ENCODE measurements around the gene SLC25A24. TPM values are rescaled to one million over a fixed set of nuclear protein-coding genes. Genes with fewer than 3 reads are reported as not detected.
"Not testable (repeated sequence)": the region's sequence is repeated elsewhere in the genome, so short reads cannot be mapped to it uniquely, and the experiment has no call there.

SLC25A24 gene
- polyA plus RNA-seq, 1 donor, result 34.5 TPM

DNA sequence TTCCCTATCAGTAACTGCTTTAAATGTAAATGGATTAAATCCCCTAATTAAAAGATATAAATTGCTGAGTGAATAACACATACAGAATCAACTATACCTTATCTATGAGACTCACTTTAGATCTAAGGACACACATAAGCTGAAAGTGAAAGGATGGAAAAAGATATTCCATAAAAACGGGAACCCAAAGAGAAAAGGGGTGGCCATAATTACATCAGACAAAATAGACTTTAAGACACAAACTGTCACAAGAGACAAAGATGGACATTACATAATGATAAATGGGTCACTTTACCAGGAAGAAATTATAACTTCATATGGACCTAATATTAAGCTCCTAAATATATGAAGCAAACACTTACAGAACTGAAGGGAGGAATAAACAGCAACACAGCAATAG lies 59.2 kb downstream of the SLC25A24 start:
- Histone ChIP-seq H3K9me3 (ENCODE audit: control insufficient read depth, low read depth, low read length) (no peaks in the 10 kb centered on the region), H3K36me3 (ENCODE audit: control insufficient read depth, insufficient read depth, low read length) (peaks cover 34% of the 10 kb centered on the region), H3K27ac (ENCODE audit: low read length) (no peak overlapping the region), H3K4me3 (ENCODE audit: low read length) (no peak overlapping the region), H3K27me3 (ENCODE audit: control insufficient read depth, insufficient read depth, low read length) (no peaks in the 10 kb centered on the region), H3K4me1 (ENCODE audit: control insufficient read depth, insufficient read depth, low read length) (no peaks in the 10 kb centered on the region)
- DNase-seq, result no peak
- 100% methylated on average over 1 of the region's 1 CpG for WGBS (ENCODE audit: insufficient coverage, low lambda C conversion rate)

DNA sequence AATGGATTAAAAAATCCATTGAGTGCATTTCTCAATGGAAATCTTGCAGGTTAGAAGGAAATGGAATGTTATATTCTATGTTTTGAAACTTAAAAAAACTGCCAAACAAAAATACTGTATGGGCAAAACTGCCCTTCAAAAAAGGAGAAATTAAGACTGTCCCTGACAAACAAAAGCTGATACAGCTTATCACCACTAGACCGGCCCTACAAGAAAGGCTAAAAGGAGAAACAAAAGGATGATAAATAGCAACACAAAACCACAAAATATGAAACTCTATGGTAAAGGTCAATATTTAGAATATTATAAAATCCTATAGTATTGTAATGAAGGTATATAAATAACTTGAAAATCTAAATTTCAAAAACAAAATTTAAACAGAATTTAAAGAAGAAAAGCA lies 60.0 kb downstream of the SLC25A24 start:
- Histone ChIP-seq H3K36me3 (ENCODE audit: control insufficient read depth, insufficient read depth, low read length) (peaks cover 36% of the 10 kb centered on the region), H3K4me3 (ENCODE audit: low read length) (no peak overlapping the region), H3K9me3 (ENCODE audit: control insufficient read depth, low read depth, low read length) (no peaks in the 10 kb centered on the region), H3K4me1 (ENCODE audit: control insufficient read depth, insufficient read depth, low read length) (no peaks in the 10 kb centered on the region), H3K27ac (ENCODE audit: low read length) (no peak overlapping the region), H3K27me3 (ENCODE audit: control insufficient read depth, insufficient read depth, low read length) (no peaks in the 10 kb centered on the region)
- WGBS (ENCODE audit: insufficient coverage, low lambda C conversion rate), result no CpG with 5 or more reads among the region's 1 CpG
- DNase-seq, result no peak

DNA sequence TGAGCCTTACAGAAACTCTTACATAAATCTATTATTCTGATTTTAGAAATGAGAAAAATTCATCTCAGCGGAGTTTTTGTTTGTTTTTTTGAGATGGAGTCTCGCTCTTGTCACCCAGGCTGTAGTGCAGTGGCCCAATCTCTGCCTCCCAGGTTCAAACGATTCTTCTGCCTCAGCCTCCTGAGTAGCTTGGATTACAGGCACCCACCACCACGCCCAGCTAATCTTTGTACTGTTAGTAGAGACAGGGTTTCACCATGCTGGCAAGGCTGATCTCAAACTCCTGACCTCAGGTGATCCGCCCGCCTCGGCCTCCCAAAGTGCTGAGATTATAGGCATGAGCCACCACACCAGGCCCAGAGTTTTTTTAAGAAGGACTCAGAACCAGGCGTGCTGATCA lies 60.6 kb downstream of the SLC25A24 start:
- H3K36me3 ChIP-seq (ENCODE audit: control insufficient read depth, insufficient read depth, low read length), result peaks cover 36% of the 10 kb centered on the region
- not testable (repeated sequence) for H3K4me3 ChIP-seq (ENCODE audit: low read length); H3K4me1 ChIP-seq (ENCODE audit: control insufficient read depth, insufficient read depth, low read length); H3K9me3 ChIP-seq (ENCODE audit: control insufficient read depth, low read depth, low read length); H3K27me3 ChIP-seq (ENCODE audit: control insufficient read depth, insufficient read depth, low read length); DNase-seq; H3K27ac ChIP-seq (ENCODE audit: low read length)
- 100% methylated on average over 1 of the region's 8 CpGs for WGBS (ENCODE audit: insufficient coverage, low lambda C conversion rate)

DNA sequence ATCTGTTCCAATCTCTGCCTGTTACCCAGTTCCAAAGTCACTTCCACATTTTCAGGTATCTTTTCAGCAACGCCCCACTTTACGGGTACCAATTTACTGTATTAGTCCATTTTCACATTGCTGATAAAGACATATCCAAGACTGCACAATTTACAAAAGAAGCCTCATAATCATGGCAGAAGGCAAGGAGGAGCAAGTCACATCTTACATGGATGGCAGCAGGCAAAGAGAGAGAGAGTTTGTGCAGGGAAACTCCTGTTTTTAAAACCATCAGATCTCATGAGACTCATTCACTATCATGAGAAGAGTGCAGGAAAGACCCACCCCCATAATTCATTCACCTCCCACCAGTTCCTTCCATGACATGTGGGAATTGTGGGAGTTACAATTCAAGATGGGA lies 67.0 kb downstream of the SLC25A24 start:
- peaks cover 27% of the 10 kb centered on the region for H3K36me3 ChIP-seq (ENCODE audit: control insufficient read depth, insufficient read depth, low read length)
- not testable (repeated sequence) for H3K4me1 ChIP-seq (ENCODE audit: control insufficient read depth, insufficient read depth, low read length); H3K4me3 ChIP-seq (ENCODE audit: low read length); H3K27ac ChIP-seq (ENCODE audit: low read length); H3K9me3 ChIP-seq (ENCODE audit: control insufficient read depth, low read depth, low read length); H3K27me3 ChIP-seq (ENCODE audit: control insufficient read depth, insufficient read depth, low read length); DNase-seq
- WGBS (ENCODE audit: insufficient coverage, low lambda C conversion rate), result no CpG with 5 or more reads among the region's 2 CpGs

DNA sequence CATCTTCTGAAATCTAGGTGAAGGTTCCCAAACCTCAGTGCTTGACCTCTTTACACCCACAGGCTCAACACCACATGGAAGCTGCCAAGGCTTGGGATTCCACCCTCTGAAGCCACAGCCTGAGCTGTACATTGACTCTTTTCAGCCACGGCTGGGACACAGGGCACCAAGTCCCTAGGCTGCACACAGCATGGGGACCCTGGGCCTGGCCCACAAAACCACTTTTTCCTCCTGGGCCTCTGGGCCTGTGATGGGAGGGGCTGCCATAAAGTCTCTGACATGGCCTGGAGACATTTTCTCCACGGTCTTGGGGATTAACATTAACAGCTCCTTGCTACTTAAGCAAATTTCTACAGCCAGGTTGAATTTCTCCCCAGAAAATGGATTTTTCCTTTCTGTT lies 67.8 kb downstream of the SLC25A24 start:
- DNase-seq; H3K4me1 ChIP-seq (ENCODE audit: control insufficient read depth, insufficient read depth, low read length); H3K9me3 ChIP-seq (ENCODE audit: control insufficient read depth, low read depth, low read length); H3K4me3 ChIP-seq (ENCODE audit: low read length); H3K27ac ChIP-seq (ENCODE audit: low read length); H3K27me3 ChIP-seq (ENCODE audit: control insufficient read depth, insufficient read depth, low read length): not testable (repeated sequence)
- WGBS (ENCODE audit: insufficient coverage, low lambda C conversion rate), result no CpG with 5 or more reads among the region's 2 CpGs
- peaks cover 21% of the 10 kb centered on the region for H3K36me3 ChIP-seq (ENCODE audit: control insufficient read depth, insufficient read depth, low read length)

DNA sequence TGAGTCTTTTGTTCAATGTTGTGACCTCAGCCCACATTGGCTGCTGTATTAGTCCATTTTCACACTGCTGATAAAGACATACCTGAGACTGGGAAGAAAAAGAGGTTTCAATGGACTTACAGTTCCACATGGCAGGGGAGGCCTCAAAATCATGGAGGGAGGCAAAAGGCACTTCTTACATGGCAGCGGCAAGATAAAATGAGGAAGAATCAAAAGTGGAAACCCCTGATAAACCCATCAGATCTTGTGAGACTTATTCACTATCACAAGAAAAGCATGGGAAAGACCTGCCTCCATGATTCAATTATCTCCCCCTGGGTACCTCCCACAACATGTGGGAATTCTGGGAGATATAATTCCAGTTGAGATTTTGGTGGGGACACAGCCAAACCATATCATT lies 68.9 kb downstream of the SLC25A24 start:
- not testable (repeated sequence) for DNase-seq; H3K27me3 ChIP-seq (ENCODE audit: control insufficient read depth, insufficient read depth, low read length); H3K9me3 ChIP-seq (ENCODE audit: control insufficient read depth, low read depth, low read length); H3K27ac ChIP-seq (ENCODE audit: low read length); H3K4me3 ChIP-seq (ENCODE audit: low read length); H3K4me1 ChIP-seq (ENCODE audit: control insufficient read depth, insufficient read depth, low read length)
- no CpG with 5 or more reads among the region's 1 CpG for WGBS (ENCODE audit: insufficient coverage, low lambda C conversion rate)
- H3K36me3 ChIP-seq (ENCODE audit: control insufficient read depth, insufficient read depth, low read length), result peaks cover 14% of the 10 kb centered on the region

DNA sequence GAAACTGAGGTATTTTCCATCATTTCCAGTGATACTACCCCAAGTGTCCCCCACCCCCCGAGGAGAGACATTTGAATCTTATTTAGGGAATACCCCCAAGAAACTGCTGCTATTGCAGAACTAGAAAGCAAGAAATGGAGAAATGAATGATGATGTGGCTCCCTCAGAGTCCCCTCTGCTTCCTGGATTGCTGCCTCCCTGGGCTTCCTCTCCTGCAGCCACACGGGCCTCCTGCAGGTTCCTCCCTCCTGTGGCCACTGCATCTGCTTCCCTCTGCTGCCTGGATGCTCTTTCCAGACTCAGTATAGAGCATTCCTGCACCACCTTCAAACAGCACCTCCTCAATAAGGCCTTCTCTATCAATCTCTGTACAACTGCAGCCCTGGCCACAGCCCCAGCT lies 69.3 kb downstream of the SLC25A24 start:
- no CpG with 5 or more reads among the region's 2 CpGs for WGBS (ENCODE audit: insufficient coverage, low lambda C conversion rate)
- H3K9me3 ChIP-seq (ENCODE audit: control insufficient read depth, low read depth, low read length), result no peaks in the 10 kb centered on the region
- H3K27me3 ChIP-seq (ENCODE audit: control insufficient read depth, insufficient read depth, low read length), result no peaks in the 10 kb centered on the region
- DNase-seq, result no peak
- no peaks in the 10 kb centered on the region for H3K4me1 ChIP-seq (ENCODE audit: control insufficient read depth, insufficient read depth, low read length)
- peaks cover 13% of the 10 kb centered on the region for H3K36me3 ChIP-seq (ENCODE audit: control insufficient read depth, insufficient read depth, low read length)
- no peak overlapping the region for H3K4me3 ChIP-seq (ENCODE audit: low read length)
- H3K27ac ChIP-seq (ENCODE audit: low read length), result no peak overlapping the region

DNA sequence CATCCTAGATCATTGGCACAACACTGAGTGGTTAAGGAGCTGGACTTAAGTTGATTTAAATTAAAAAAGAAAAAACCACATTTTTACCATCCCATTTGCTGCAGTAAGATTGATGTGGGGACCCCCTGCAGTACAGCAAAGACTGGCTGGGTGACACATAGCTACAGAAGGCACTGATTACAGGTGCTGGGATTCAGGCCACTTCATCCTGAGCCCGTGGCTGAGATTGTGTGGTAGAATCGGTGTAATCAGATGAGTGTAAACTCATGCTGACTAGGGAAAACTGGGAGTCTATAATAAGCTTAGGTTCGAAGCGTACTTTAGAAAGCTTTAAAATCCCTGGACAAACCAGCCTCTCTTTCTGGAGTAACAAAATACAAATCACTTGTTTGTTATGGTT lies 70.1 kb downstream of the SLC25A24 start:
- Histone ChIP-seq H3K9me3 (ENCODE audit: control insufficient read depth, low read depth, low read length) (no peaks in the 10 kb centered on the region), H3K36me3 (ENCODE audit: control insufficient read depth, insufficient read depth, low read length) (peaks cover 11% of the 10 kb centered on the region), H3K4me3 (ENCODE audit: low read length) (no peak overlapping the region), H3K27ac (ENCODE audit: low read length) (no peak overlapping the region), H3K27me3 (ENCODE audit: control insufficient read depth, insufficient read depth, low read length) (no peaks in the 10 kb centered on the region), H3K4me1 (ENCODE audit: control insufficient read depth, insufficient read depth, low read length) (no peaks in the 10 kb centered on the region)
- WGBS (ENCODE audit: insufficient coverage, low lambda C conversion rate), result no CpG with 5 or more reads among the region's 4 CpGs
- no peak for DNase-seq

DNA sequence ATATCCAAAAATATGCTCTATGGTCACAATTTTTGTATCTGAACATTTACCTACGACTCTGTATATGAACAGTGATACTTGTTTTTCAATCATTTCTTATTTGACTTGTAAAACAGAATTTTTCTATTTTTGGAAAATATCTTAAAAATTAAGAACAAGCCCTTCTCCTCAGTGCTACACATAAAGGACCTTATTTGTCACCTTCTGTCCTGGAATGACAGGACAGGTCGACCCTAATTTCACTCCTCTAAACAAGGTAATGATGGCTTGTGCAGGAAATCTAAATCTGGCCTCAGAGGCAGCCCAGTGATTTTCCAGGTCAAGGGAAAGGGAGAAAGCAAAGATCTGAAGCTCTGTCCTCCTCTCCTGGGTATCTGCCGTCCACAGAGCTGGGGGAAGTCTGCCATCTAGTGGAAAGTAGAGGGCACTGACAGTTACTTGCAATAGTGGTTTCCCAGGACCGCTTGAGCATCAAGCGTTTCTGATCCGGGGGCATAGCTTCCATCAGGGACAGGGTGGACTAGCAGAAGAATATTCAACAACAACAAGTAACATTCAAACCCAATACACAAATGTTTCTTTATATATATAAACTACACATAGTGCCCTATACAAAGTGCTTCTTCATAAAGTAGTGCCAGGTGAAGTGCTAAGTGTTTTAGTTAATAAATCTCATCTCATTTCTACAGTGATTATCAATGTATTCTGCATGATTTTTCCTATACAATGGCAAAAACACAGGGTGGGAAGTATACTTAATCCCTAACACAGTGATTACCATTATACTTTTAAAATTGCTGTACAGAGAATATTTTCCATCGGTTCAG lies 74.6 kb downstream of the SLC25A24 start:
- no CpG with 5 or more reads among the region's 7 CpGs for WGBS (ENCODE audit: insufficient coverage, low lambda C conversion rate)
- no peaks in the 10 kb centered on the region for H3K4me1 ChIP-seq (ENCODE audit: control insufficient read depth, insufficient read depth, low read length)
- no peaks in the 10 kb centered on the region for H3K36me3 ChIP-seq (ENCODE audit: control insufficient read depth, insufficient read depth, low read length)
- H3K27ac ChIP-seq (ENCODE audit: low read length), result no peak overlapping the region
- H3K27me3 ChIP-seq (ENCODE audit: control insufficient read depth, insufficient read depth, low read length), result no peaks in the 10 kb centered on the region
- DNase-seq, result peak; percentile 53 to 66
- H3K4me3 ChIP-seq (ENCODE audit: low read length), result no peak overlapping the region
- no peaks in the 10 kb centered on the region for H3K9me3 ChIP-seq (ENCODE audit: control insufficient read depth, low read depth, low read length)

DNA sequence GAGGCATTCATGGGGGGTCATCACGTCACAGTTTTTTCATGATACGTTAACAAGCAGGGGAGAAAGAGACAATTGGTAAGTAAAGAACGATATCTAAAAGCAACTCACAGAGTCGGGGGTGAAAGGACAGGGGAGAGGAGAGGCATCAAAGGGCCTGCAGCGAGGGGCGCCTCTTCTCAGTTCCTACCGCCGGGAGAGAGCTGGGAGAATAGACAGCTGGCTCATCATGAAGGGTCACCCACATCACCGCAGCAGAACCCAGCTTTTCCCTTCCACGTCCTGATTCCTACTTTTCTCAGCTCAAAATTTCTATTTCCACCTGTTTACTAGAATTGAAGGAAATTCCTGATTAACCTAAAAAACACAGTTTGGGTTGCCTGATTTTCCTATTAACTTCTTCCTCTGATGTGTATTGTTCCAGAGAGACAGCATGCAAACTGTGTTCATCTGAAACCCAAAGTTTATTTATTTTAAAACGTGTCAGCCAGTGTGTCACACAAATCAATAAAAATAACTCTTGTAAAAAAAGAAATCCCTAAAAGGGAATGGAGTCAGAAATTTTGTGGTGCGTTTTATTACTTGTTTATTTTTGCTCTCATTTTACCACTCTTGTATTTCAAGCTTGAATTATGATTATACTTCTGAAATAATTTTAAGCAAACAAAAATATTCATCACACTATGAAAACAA lies 75.4 kb downstream of the SLC25A24 start:
- Histone ChIP-seq H3K9me3 (ENCODE audit: control insufficient read depth, low read depth, low read length) (no peaks in the 10 kb centered on the region), H3K27me3 (ENCODE audit: control insufficient read depth, insufficient read depth, low read length) (no peaks in the 10 kb centered on the region), H3K27ac (ENCODE audit: low read length) (no peak overlapping the region), H3K4me1 (ENCODE audit: control insufficient read depth, insufficient read depth, low read length) (no peaks in the 10 kb centered on the region), H3K36me3 (ENCODE audit: control insufficient read depth, insufficient read depth, low read length) (no peaks in the 10 kb centered on the region), H3K4me3 (ENCODE audit: low read length) (no peak overlapping the region)
- no peak for DNase-seq
- WGBS (ENCODE audit: insufficient coverage, low lambda C conversion rate), result 63% methylated on average over 4 of the region's 12 CpGs
